PFSK-1 (cell line): ENCODE results near the gene EME2.

ENCODE experiments used
- FOXP2 ChIP-seq: optimal IDR thresholded peaks from 2 replicates; pipeline ENCODE3; 2011; ENCODE audit warnings: borderline replicate concordance, control low read depth, inconsistent platforms; ENCODE audit not compliant: insufficient read depth; ENCODE audit errors: extremely low read length, extremely low read depth
- POLR2AphosphoS5 ChIP-seq: IDR thresholded peaks from 2 replicates; pipeline ENCODE4 v1.6.1; 2012; ENCODE audit warnings: low read depth, mild to moderate bottlenecking, control low read depth, low read length, moderate library complexity
- REST ChIP-seq, 2 experiments: IDR thresholded peaks; 2 replicates each; pipeline versions ENCODE4 v1.6.1 to v1.8.0; 2011 to 2012; ENCODE audit warnings: low read depth in 2 of 2, low read length in 2 of 2, control low read depth in 1 of 2, inconsistent platforms in 1 of 2, mild to moderate bottlenecking in 1 of 2, moderate library complexity in 1 of 2; ENCODE audit not compliant: insufficient read depth in 1 of 2
- SIN3A ChIP-seq: IDR thresholded peaks from 2 replicates; pipeline ENCODE4 v1.6.1; 2012; ENCODE audit warnings: mild to moderate bottlenecking, low read length, moderate library complexity, borderline replicate concordance; ENCODE audit not compliant: insufficient read depth
- TAF1 ChIP-seq: IDR thresholded peaks from 2 replicates; pipeline ENCODE4 v1.6.1; 2012; ENCODE audit warnings: low read length, control low read depth, borderline replicate concordance; ENCODE audit not compliant: insufficient read depth

EME2 gene

GRCh38 chr16:1788708-1789100 is 16.1 kb downstream of the EME2 start:
- TF ChIP-seq SIN3A (no peak), REST (IDR thresholded peaks at IDR 0.05; ENCODE audit: insufficient read depth in 1 of 2, low read depth in 2 of 2, low read length in 2 of 2) (no peak), TAF1 (no peak), FOXP2 (no peak), POLR2AphosphoS5 (no peak)

- TF ChIP-seq POLR2AphosphoS5 (no peak), SIN3A (no peak), FOXP2 (no peak), REST (IDR thresholded peaks at IDR 0.05; ENCODE audit: insufficient read depth in 1 of 2, low read depth in 2 of 2, low read length in 2 of 2) (no peak), TAF1 (no peak)
Measured at GRCh38 chr16:1789643-1790045, 17.0 kb downstream of the EME2 start.

GRCh38 chr16:1790261-1790610 is 17.6 kb downstream of the EME2 start:
- TF ChIP-seq SIN3A (no peak), FOXP2 (no peak), POLR2AphosphoS5 (no peak), REST (IDR thresholded peaks at IDR 0.05; ENCODE audit: insufficient read depth in 1 of 2, low read depth in 2 of 2, low read length in 2 of 2) (no peak), TAF1 (no peak)

GRCh38 chr16:1790611-1791255 is 18.1 kb downstream of the EME2 start:
- TF ChIP-seq SIN3A, result no peak
- TF ChIP-seq POLR2AphosphoS5, result no peak
- TF ChIP-seq REST (IDR thresholded peaks at IDR 0.05; ENCODE audit: insufficient read depth in 1 of 2, low read depth in 2 of 2, low read length in 2 of 2), result no peak
- no peak for TF ChIP-seq FOXP2
- no peak for TF ChIP-seq TAF1
